ENCODE results near the gene CD7. TPM values are rescaled to one million over a fixed set of nuclear protein-coding genes. Genes with fewer than 3 reads are reported as not detected.

Gene CD7
- total RNA-seq, 1 donor from 2014 or later: not detected

GRCh38 chr17:82305727-82306300 is 11.6 kb downstream of the CD7 start:
- Mint-ChIP-seq H3K9me3 (ENCODE audit: unreplicated experiment) (no peaks in the 10 kb centered on the region), H3K4me1 (ENCODE audit: unreplicated experiment) (no peaks in the 10 kb centered on the region), H3K36me3 (ENCODE audit: low read depth, unreplicated experiment) (no peaks in the 10 kb centered on the region), H3K4me3 (ENCODE audit: unreplicated experiment) (no peak overlapping the region), H3K27ac (ENCODE audit: unreplicated experiment) (no peak overlapping the region), H3K27me3 (ENCODE audit: unreplicated experiment) (peaks cover 6% of the 10 kb centered on the region)
- no peak for DNase-seq (ENCODE audit: low spot score)
- no peak for TF ChIP-seq CTCF (IDR thresholded peaks at IDR 0.05; ENCODE audit: unreplicated experiment)

GRCh38 chr17:82304826-82305726 is 12.3 kb downstream of the CD7 start:
- H3K4me1 Mint-ChIP-seq (ENCODE audit: unreplicated experiment): no peaks in the 10 kb centered on the region
- no peaks in the 10 kb centered on the region for H3K36me3 Mint-ChIP-seq (ENCODE audit: low read depth, unreplicated experiment)
- DNase-seq (ENCODE audit: low spot score): no peak
- H3K9me3 Mint-ChIP-seq (ENCODE audit: unreplicated experiment): no peaks in the 10 kb centered on the region
- no peak overlapping the region for H3K4me3 Mint-ChIP-seq (ENCODE audit: unreplicated experiment)
- no peak for TF ChIP-seq CTCF (IDR thresholded peaks at IDR 0.05; ENCODE audit: unreplicated experiment)
- peaks cover 6% of the 10 kb centered on the region for H3K27me3 Mint-ChIP-seq (ENCODE audit: unreplicated experiment)
- H3K27ac Mint-ChIP-seq (ENCODE audit: unreplicated experiment): no peak overlapping the region

- H3K4me1 Mint-ChIP-seq (ENCODE audit: unreplicated experiment): no peaks in the 10 kb centered on the region
- TF ChIP-seq CTCF (IDR thresholded peaks at IDR 0.05; ENCODE audit: unreplicated experiment): no peak
- H3K27ac Mint-ChIP-seq (ENCODE audit: unreplicated experiment): no peak overlapping the region
- H3K27me3 Mint-ChIP-seq (ENCODE audit: unreplicated experiment): peaks cover 8% of the 10 kb centered on the region
- H3K4me3 Mint-ChIP-seq (ENCODE audit: unreplicated experiment): no peak overlapping the region
- H3K36me3 Mint-ChIP-seq (ENCODE audit: low read depth, unreplicated experiment): no peaks in the 10 kb centered on the region
- DNase-seq (ENCODE audit: low spot score): no peak
- H3K9me3 Mint-ChIP-seq (ENCODE audit: unreplicated experiment): no peaks in the 10 kb centered on the region
Observed at GRCh38 chr17:82303944-82304808, 13.2 kb downstream of the CD7 start.

GRCh38 chr17:82302991-82303943 is 14.1 kb downstream of the CD7 start:
- Mint-ChIP-seq H3K9me3 (ENCODE audit: unreplicated experiment) (no peaks in the 10 kb centered on the region), H3K36me3 (ENCODE audit: low read depth, unreplicated experiment) (no peaks in the 10 kb centered on the region), H3K27me3 (ENCODE audit: unreplicated experiment) (peaks cover 8% of the 10 kb centered on the region), H3K4me3 (ENCODE audit: unreplicated experiment) (no peak overlapping the region), H3K4me1 (ENCODE audit: unreplicated experiment) (no peaks in the 10 kb centered on the region), H3K27ac (ENCODE audit: unreplicated experiment) (no peak overlapping the region)
- no peak for TF ChIP-seq CTCF (IDR thresholded peaks at IDR 0.05; ENCODE audit: unreplicated experiment)
- DNase-seq (ENCODE audit: low spot score): no peak

Measured in endothelial cell (in vitro differentiated cells).